GM18909 (cell line): ENCODE results near the gene THSD8.

Source experiments
- ATAC-seq: cut with Tn5 transposase; IDR thresholded peaks from one replicate; pipeline ENCODE4 v1.9.1; 2021; ENCODE audit warnings: mild to moderate bottlenecking; ENCODE audit not compliant: unreplicated experiment, poor library complexity

THSD8 gene

DNA sequence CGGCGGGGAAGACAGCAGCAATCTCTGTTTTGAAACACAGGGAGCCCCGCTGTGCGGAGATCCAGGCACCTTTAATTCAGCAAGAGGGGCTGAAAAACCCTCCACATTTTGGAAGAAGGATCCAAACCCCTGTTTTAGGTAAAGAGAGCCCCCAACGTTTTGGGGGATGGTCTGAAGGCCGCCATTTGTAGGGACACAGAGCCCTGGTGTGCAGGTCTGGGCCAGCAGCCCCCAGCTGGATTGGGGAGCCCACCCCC is 23.0 kb upstream of the THSD8 start:
- no peak for ATAC-seq

- no peak for ATAC-seq
Observed at GRCh38 chr19:12779162-12779993, 22.5 kb upstream of the THSD8 start.

- no peak for ATAC-seq
Observed at GRCh38 chr19:12782174-12782423, 19.8 kb upstream of the THSD8 start.

DNA sequence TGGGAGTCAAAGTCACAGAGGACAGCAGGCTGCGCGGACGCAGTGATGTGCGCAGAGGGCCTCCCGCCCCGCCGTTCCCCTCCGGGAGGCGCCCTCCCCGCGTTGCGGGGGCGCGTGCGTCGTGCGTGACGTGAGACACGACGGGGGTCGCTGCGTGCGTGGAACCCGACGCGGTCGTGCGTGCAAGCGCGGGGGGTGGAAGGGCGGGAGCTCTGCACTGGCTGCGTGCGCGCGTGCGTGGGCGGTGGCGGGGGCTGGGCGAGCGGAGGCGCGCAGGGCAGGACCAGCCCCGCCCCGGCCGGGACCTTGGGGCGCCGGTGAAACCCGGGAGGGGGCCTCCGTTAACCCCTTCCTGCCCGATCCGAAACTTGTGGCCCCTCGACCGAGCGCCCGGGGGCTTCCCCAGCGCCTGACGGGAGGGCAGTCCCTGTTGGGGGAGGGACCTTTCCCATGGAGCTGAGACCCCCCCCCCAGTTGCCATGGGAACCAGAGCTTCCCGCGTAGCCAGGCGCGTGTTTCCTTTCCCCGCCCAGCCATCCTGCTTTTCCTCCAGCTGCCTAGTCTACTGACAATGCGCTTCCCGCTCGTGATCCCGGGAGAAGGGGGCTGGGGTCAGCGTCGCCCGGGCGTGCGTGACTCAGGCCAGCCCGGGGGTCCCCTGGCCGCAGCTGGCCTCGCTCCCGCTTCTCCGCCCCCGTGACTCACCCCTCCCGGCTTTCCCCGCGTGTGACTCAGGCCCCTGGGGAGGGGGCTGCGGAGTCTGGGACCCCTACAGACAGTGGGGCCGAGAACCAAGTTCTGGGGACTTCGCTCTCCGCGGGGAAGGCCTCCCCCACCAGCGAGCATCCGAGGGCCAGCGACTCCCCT is 19.2 kb upstream of the THSD8 start:
- peak; percentile 40 for ATAC-seq

DNA sequence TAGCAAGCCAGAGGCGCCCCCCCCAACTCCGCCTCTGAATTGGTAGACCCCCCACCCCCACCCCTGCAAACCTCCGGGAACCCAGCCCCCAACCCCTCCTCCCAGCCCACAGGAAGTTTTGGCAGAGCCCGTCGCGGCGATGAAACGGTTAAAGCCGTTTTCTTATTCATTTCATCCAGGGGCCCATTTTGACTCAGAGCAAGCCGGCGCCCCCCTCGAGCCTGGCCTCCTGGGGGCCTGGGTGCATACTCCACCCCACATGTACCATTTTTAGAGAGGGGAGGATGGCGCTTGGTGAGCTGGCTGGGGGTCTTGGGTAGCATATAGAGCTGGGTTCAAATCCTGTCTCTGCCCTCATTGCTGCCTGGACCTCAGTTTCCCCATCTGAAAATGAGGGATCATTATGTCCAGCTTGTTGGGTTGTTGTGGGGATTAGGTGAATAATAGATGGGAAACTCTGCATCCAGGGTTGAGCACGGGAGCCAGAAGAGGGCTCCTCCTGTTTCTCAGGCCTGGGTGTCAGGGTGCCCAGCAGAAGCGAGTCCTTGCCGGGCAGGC is 18.5 kb upstream of the THSD8 start:
- ATAC-seq = no peak

GRCh38 chr19:12783849-12784393 is 17.9 kb upstream of the THSD8 start:
- no peak for ATAC-seq

DNA sequence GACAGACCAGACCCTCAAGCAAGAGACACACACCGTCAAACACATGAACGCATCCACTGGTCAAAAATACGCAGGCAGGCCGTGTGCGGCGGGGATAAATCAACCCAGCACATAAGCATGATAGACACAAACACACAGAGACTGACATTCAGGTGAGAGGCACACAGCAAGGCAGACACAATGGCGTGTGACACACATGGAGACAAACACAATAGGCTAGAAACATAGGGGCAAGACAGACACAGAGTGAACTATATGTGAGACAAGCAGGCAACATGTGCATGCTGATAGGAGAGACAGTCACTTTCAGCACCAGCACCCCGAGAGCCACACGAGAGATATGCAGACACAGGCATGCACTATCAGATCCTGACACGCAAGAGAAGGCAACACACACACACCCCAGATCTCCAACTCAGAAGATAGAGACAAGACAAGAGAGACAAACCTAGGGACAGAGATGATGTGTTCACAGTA is 17.4 kb upstream of the THSD8 start:
- no peak for ATAC-seq

DNA sequence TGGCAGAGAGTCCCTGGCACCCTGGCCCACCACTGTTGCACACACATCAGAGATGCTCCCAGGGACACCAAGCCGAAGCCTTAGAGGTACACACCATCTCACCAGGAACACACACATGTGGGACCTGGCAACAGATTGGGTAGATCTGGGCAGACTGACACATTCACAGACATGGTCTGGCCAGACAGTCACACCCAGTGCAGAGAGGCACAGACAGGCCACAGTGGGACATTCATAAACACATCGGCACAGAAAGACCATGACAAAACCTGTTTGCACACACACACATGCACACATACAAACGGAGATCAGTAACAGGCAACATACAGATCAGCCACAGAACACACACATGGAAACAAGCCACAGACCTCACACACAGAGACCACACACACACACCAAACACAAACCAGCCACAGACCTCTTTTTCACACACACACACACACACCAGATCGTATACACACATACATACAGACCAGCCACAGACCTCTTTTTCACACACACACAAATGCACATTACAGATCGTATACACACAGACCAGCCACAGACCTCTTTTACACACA is 16.9 kb upstream of the THSD8 start:
- ATAC-seq = no peak

GRCh38 chr19:12785431-12786031 is 16.3 kb upstream of the THSD8 start:
- no peak for ATAC-seq

DNA sequence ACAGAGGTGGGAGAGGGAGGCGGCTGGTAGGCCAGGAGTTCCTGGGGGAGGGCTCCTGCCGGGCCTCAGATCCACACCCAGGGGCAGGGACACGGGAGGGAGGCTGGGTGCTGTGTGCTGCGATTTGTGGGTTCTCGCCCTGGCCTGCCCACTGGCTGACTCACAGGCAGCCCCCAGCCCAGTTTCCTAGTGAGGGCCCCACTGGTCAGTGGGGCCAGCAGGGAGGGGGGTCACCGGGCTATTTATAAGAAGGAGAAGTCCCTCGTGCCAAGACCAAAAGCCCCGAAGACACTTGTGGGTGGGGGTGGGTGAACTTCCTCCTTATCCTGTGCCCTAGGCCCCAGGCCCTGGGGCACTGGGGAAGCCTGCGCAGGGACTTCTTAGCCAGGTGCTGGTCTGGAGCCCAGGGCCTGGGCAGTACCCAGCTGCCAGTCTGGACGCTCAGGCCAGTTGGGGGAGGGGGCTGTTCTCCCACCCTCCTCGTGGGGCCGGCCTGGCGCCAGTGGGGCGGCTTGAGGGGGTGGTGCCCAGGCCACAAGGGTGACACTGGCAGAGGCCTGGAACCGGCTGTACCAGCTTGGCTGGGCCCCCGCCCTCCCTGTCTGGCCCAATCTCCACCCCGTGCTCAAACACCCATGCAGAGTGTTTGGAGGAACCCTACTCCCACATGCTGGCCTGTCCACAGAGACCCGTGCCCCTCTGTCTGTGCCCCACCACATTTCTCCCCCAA is 15.6 kb upstream of the THSD8 start:
- ATAC-seq = no peak

DNA sequence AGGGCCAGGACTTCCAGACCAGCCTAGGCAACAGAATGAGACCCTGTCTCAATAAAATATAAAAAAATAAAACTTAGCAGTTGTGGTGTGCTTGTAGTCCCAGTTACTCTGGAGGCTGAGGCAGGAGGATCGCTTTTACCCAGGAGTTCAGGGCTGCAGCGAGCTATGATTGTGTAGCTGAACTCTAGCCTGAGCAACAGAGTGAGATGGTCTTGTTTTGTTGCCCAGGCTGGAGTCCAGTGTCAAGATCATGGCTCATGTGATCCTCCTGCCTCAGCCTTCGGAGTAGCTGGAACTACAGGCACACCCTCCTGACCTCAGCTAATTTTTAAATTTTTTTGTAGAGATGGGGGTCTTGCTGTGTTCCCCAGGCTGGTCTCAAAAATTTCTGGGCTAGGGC is 14.9 kb upstream of the THSD8 start:
- ATAC-seq = no peak

- no peak for ATAC-seq
Observed at GRCh38 chr19:12787458-12787857, 14.4 kb upstream of the THSD8 start.

DNA sequence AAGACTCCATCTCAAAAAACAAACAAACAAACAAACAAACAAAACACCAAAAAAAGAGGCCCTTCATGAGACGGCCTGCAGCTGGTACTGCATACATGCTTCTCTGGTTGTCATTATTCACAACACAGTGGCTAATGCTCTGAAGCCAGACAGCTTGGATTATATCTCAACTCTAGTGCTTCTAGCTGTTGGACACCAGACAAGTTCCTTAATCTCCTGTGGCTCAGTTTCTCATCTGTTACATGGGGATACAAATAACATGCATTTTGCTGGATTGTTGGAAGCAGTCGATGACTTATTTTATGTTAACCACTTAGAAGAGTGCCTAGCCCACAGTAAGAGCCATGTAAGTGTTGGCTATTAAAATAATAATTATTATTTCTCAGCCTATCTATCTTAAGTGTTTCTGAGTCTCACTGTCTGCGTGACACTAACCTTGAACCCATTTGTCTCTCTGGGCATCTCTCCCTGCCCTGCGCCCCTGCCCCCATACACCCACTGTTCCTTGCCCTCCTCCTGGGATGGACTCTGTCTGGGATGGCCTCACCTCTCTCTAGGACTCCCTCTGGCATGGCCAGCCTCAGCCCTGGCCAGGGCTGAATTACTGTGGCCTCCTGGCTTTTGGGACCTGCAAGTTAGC is 13.7 kb upstream of the THSD8 start:
- no peak for ATAC-seq

DNA sequence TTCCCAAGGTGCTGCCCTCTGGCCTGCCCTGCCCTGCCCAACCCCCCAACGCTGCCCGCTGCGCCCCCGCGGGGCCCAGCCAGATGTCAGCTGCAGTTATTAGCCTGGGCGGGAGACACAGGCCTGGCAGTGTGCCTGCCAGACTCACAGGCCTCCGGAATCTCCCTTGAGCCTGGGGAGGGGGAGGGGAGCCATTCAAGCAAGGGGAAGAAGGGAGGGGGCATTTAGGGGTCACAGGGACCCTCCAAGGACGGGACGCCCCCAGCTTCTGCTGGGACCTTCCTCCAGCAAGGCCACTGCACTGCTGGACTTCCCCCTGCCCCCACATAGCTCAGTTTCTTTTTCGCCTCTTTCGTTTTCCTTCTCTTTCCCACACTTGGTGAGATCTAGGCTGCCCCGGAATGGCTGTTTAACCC is 13.2 kb upstream of the THSD8 start:
- ATAC-seq = no peak

- ATAC-seq = no peak
Observed at GRCh38 chr19:12789098-12789903, 12.6 kb upstream of the THSD8 start.

GRCh38 chr19:12789904-12790619 is 11.8 kb upstream of the THSD8 start:
- peak; percentile 47 for ATAC-seq

GRCh38 chr19:12790628-12791344 is 11.1 kb upstream of the THSD8 start:
- no peak for ATAC-seq
